IPS-18a (cell line): ENCODE measurements around the gene MAPK8IP3.

Experiments
- H3K27ac ChIP-seq: one replicate; pipeline ENCODE4 v1.5.1; 2013; ENCODE audit warnings: low read length
- H3K27me3 ChIP-seq: one replicate; pipeline ENCODE4 v1.6.1; 2013; ENCODE audit warnings: mild to moderate bottlenecking, low read length; ENCODE audit not compliant: control insufficient read depth, insufficient read depth
- H3K36me3 ChIP-seq: one replicate; pipeline ENCODE4 v1.6.1; 2013; ENCODE audit warnings: low read depth, low read length; ENCODE audit not compliant: control insufficient read depth
- H3K4me1 ChIP-seq: one replicate; pipeline ENCODE4 v1.6.1; 2013; ENCODE audit warnings: low read depth, low read length; ENCODE audit not compliant: control insufficient read depth
- H3K4me3 ChIP-seq: one replicate; pipeline ENCODE4 v1.5.1; 2013; ENCODE audit warnings: low read length
- H3K9ac ChIP-seq: one replicate; pipeline ENCODE4 v1.6.1; 2013; ENCODE audit warnings: mild to moderate bottlenecking, low read length, moderate library complexity
- H3K9me3 ChIP-seq: one replicate; pipeline ENCODE4 v1.6.1; 2013; ENCODE audit warnings: low read depth, low read length; ENCODE audit not compliant: control insufficient read depth

The MAPK8IP3 gene

GRCh38 chr16:1745900-1746692 lies 40.1 kb downstream of the MAPK8IP3 start:
- H3K9ac ChIP-seq = no peak overlapping the region
- peaks cover 7% of the 10 kb centered on the region for H3K36me3 ChIP-seq
- H3K27ac ChIP-seq = no peak overlapping the region
- no peaks in the 10 kb centered on the region for H3K4me1 ChIP-seq
- no peak overlapping the region for H3K4me3 ChIP-seq
- H3K9me3 ChIP-seq = no peaks in the 10 kb centered on the region
- H3K27me3 ChIP-seq = no peaks in the 10 kb centered on the region

DNA sequence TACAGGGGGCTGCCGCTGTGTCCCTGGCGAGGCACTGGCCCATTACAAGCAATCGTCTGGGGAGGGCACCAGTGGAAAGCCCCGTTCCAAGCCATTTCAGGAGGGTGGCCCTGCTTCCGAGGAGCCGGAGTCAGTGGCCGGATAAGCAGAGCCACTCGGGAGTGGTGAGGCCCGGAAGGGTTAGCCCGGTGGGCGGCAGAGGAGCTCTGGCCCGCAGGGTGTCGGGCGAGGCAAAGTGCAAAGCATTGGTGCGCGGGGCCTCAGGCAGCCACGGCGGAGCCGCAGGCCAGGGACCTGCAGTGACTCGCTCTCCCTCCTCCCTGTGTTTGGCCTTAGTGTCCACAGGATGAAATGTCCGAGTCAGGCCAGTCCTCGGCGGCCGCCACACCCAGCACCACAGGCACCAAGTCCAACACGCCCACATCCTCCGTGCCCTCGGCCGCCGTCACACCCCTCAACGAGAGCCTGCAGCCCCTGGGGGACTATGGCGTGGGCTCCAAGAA lies 40.7 kb downstream of the MAPK8IP3 start:
- H3K4me3 ChIP-seq = no peak overlapping the region
- H3K4me1 ChIP-seq = no peaks in the 10 kb centered on the region
- no peaks in the 10 kb centered on the region for H3K9me3 ChIP-seq
- H3K9ac ChIP-seq = no peak overlapping the region
- H3K36me3 ChIP-seq = peaks cover 7% of the 10 kb centered on the region
- H3K27me3 ChIP-seq = no peaks in the 10 kb centered on the region
- no peak overlapping the region for H3K27ac ChIP-seq

- Histone ChIP-seq H3K27ac (no peak overlapping the region), H3K9me3 (no peaks in the 10 kb centered on the region), H3K36me3 (peaks cover 12% of the 10 kb centered on the region), H3K9ac (no peak overlapping the region), H3K27me3 (no peaks in the 10 kb centered on the region), H3K4me1 (no peaks in the 10 kb centered on the region), H3K4me3 (no peak overlapping the region)
Observed at GRCh38 chr16:1747934-1748333, 41.9 kb downstream of the MAPK8IP3 start.

GRCh38 chr16:1749152-1750117 lies 43.4 kb downstream of the MAPK8IP3 start:
- Histone ChIP-seq H3K27ac (no peak overlapping the region), H3K9me3 (no peaks in the 10 kb centered on the region), H3K4me1 (no peaks in the 10 kb centered on the region), H3K36me3 (peaks cover 12% of the 10 kb centered on the region), H3K27me3 (no peaks in the 10 kb centered on the region), H3K4me3 (no peak overlapping the region), H3K9ac (no peak overlapping the region)

DNA sequence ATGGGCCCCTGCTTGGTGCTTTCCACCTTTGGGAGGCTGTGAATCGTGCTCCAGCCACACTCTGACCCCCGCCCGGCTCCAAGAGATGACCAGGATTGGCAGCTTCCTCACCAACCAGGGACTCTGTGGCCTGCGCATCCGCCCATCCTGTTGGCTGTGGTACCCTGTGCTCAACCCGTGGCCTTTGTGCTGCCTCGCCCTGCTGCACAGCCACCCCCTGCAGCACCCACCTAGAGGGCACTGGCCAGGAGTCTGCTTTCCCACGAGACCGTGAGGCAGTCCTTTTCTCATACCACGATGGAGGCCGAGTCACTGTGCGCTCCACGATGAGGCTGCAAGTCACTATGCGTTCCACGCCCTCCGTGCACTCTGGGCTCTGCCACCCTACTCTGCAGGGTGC lies 46.0 kb downstream of the MAPK8IP3 start:
- Histone ChIP-seq H3K4me3 (no peak overlapping the region), H3K27ac (no peak overlapping the region), H3K9me3 (no peaks in the 10 kb centered on the region), H3K4me1 (no peaks in the 10 kb centered on the region), H3K9ac (no peak overlapping the region), H3K27me3 (no peaks in the 10 kb centered on the region), H3K36me3 (peaks cover 12% of the 10 kb centered on the region)

DNA sequence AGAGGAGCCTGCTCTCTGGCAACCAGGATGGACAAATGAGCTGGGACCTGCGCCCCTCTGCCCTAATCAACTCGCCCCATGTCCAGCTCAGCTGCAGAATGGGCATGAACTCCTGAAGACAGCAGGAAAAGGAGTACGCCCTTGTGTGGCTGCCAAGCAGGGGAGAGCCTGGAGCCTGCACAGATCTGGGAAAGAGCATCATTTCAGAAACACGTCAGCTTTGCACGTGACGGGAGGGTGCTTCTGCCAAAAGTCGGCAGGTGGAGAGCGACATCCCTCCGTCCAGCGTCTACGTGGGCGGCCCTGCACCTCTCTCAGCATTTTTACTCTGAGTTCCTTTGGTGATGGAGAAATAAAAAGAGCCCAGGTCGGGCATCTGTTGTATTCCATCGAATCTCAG lies 46.9 kb downstream of the MAPK8IP3 start:
- Histone ChIP-seq H3K4me3 (no peak overlapping the region), H3K4me1 (no peaks in the 10 kb centered on the region), H3K36me3 (peaks cover 12% of the 10 kb centered on the region), H3K27me3 (no peaks in the 10 kb centered on the region), H3K9me3 (no peaks in the 10 kb centered on the region), H3K9ac (no peak overlapping the region), H3K27ac (no peak overlapping the region)

GRCh38 chr16:1754204-1754603 lies 48.2 kb downstream of the MAPK8IP3 start:
- no peak overlapping the region for H3K27ac ChIP-seq
- no peaks in the 10 kb centered on the region for H3K4me1 ChIP-seq
- peaks cover 5% of the 10 kb centered on the region for H3K36me3 ChIP-seq
- H3K4me3 ChIP-seq = no peak overlapping the region
- no peaks in the 10 kb centered on the region for H3K27me3 ChIP-seq
- H3K9ac ChIP-seq = no peak overlapping the region
- no peaks in the 10 kb centered on the region for H3K9me3 ChIP-seq

DNA sequence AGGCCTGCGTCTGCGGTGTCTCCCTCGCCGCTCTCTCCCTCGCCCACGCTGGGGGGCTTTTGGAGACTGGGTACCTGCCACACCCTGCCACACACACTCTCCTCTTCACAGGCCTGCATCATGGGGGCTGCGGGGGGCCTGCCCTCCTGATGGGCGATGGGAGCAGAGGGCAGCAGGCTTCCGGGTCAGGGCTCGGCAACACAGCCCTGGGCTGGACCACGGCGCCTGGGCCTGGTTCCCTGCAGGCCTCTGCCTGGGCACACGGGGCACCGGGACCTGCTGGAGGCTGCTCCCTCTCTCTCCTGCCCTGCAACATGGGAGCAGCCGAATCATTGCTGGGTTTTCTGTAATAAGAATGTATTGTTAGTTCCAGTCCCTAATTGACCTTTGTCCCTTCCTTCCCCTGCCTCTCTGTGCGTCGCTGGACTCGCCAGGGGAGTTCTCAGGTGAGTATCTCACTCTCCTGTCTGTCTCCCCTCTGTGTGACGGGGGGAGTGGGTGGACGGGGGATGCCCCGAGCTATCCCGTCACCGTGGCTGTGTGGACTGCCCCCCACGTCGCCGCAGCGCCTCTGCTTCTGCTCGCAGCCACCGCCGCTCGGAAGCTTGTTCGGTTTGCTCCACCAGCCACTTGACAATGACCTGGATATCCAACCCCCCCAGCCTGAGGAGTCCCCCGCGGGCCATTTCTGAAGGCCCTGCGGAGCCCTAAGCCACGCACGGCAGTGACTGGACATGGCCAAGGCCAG lies 51.9 kb downstream of the MAPK8IP3 start:
- no peaks in the 10 kb centered on the region for H3K27me3 ChIP-seq
- no peak overlapping the region for H3K27ac ChIP-seq
- H3K9me3 ChIP-seq = no peaks in the 10 kb centered on the region
- no peak overlapping the region for H3K9ac ChIP-seq
- no peaks in the 10 kb centered on the region for H3K4me1 ChIP-seq
- H3K36me3 ChIP-seq = no peaks in the 10 kb centered on the region
- H3K4me3 ChIP-seq = no peak overlapping the region

DNA sequence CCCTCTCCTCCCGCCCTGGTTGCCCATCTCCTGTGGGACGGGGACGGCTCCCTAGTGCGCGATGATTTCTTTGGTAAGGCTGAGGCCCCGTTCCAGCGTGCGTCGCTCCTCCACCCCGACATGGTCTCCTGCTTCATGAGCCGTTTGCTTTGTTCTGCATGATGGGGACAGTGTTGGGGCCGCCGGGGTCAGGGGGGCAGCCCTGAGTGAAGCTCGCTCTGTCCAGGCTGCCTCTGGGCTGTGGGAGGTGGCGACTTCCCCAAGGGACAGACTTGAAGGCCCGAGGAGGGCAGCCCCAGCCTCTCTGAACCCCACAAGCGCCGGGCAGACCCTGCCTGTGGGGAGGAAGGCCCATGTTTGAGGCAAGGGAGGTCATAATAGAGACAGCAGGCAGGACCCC lies 52.9 kb downstream of the MAPK8IP3 start:
- no peak overlapping the region for H3K27ac ChIP-seq
- H3K4me1 ChIP-seq = no peaks in the 10 kb centered on the region
- no peaks in the 10 kb centered on the region for H3K36me3 ChIP-seq
- no peaks in the 10 kb centered on the region for H3K9me3 ChIP-seq
- no peak overlapping the region for H3K4me3 ChIP-seq
- H3K9ac ChIP-seq = no peak overlapping the region
- H3K27me3 ChIP-seq = no peaks in the 10 kb centered on the region

DNA sequence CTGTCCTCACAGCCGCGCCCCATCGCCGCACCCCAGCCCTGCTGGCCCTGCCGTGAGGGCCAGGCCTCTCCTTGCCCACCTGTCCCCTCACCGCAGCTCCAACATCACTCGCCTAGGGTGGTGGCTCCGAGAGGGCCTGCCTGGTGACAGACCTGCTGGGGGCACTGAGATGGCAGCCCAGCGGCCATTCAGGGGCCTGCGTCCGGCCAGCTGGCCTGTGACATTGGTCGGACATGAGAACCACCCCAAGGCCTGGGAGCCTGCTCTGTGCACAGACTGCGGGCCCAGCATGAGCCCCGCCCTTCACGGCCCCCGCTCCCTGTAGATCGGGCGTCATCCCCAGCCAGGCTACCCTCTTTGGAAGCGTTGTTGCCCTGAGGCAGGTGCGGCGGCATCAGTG lies 53.5 kb downstream of the MAPK8IP3 start:
- H3K36me3 ChIP-seq = no peaks in the 10 kb centered on the region
- H3K4me1 ChIP-seq = no peaks in the 10 kb centered on the region
- H3K27me3 ChIP-seq = no peaks in the 10 kb centered on the region
- no peaks in the 10 kb centered on the region for H3K9me3 ChIP-seq
- H3K27ac ChIP-seq = no peak overlapping the region
- H3K9ac ChIP-seq = no peak overlapping the region
- no peak overlapping the region for H3K4me3 ChIP-seq

- no peak overlapping the region for H3K27ac ChIP-seq
- no peaks in the 10 kb centered on the region for H3K4me1 ChIP-seq
- no peak overlapping the region for H3K4me3 ChIP-seq
- H3K9ac ChIP-seq = no peak overlapping the region
- H3K27me3 ChIP-seq = no peaks in the 10 kb centered on the region
- H3K9me3 ChIP-seq = no peaks in the 10 kb centered on the region
- H3K36me3 ChIP-seq = no peaks in the 10 kb centered on the region
Observed at GRCh38 chr16:1760911-1761310, 54.9 kb downstream of the MAPK8IP3 start.
